NT2/D1 (cell line): Measurements from ENCODE around the gene PTPRT.
A peak's percentile ranks its signal among the peaks of the same experiment; 100 is the strongest.

Source experiments
- DNase-seq: peaks from one replicate; pipeline ENCODE4 v3.0.0-alpha.2; 2011; ENCODE audit warnings: low read depth, low spot score
- H3K27me3 ChIP-seq: 2 replicates; pipeline ENCODE4 v1.6.0; 2011; ENCODE audit warnings: mild to moderate bottlenecking; ENCODE audit not compliant: insufficient read length, insufficient read depth
- H3K36me3 ChIP-seq: 2 replicates; pipeline ENCODE4 v1.6.1; 2011; ENCODE audit warnings: mild to moderate bottlenecking, low read length, mixed read lengths; ENCODE audit not compliant: insufficient read depth, insufficient read length
- H3K4me1 ChIP-seq: 2 replicates; pipeline ENCODE4 v1.5.1; 2011; ENCODE audit not compliant: insufficient read depth, insufficient read length
- H3K4me3 ChIP-seq: 2 replicates; pipeline ENCODE4 v1.5.1; 2011; ENCODE audit warnings: low read depth; ENCODE audit not compliant: insufficient read length
- H3K9ac ChIP-seq: 2 replicates; pipeline ENCODE4 v1.6.0; 2011; ENCODE audit warnings: low read depth; ENCODE audit not compliant: insufficient read length
- H3K9me3 ChIP-seq: 2 replicates; pipeline ENCODE4 v1.5.1; 2011; ENCODE audit warnings: mild to moderate bottlenecking, low read length; ENCODE audit not compliant: insufficient read depth
- SUZ12 ChIP-seq: IDR thresholded peaks from 2 replicates; pipeline ENCODE4 v1.6.1; 2011; ENCODE audit not compliant: insufficient read length, insufficient read depth; ENCODE audit errors: extremely low read depth
- YY1 ChIP-seq: IDR thresholded peaks from 2 replicates; pipeline ENCODE4 v1.6.1; 2011; ENCODE audit not compliant: insufficient read length, insufficient read depth
- ZNF274 ChIP-seq: IDR thresholded peaks from 2 replicates; pipeline ENCODE4 v1.6.1; 2011; ENCODE audit warnings: mild to moderate bottlenecking, low read depth, low read length

PTPRT gene

GRCh38 chr20:42556575-42556974 is 633.1 kb downstream of the PTPRT start:
- H3K36me3 ChIP-seq = no peaks in the 10 kb centered on the region
- no peaks in the 10 kb centered on the region for H3K4me1 ChIP-seq

GRCh38 chr20:42553374-42553773 is 636.3 kb downstream of the PTPRT start:
- no peaks in the 10 kb centered on the region for H3K9me3 ChIP-seq
- no peaks in the 10 kb centered on the region for H3K36me3 ChIP-seq
- no peak overlapping the region for H3K4me3 ChIP-seq
- no peak for DNase-seq
- H3K9ac ChIP-seq = no peak overlapping the region
- no peaks in the 10 kb centered on the region for H3K27me3 ChIP-seq
- no peaks in the 10 kb centered on the region for H3K4me1 ChIP-seq
- TF ChIP-seq SUZ12 (no peak), ZNF274 (no peak), YY1 (no peak)

More at GRCh38 chr20:42556575-42556974, 633.1 kb downstream of the PTPRT start:
- no peaks in the 10 kb centered on the region for H3K27me3 ChIP-seq
- no peak for TF ChIP-seq ZNF274
- no peak for TF ChIP-seq SUZ12
- TF ChIP-seq YY1 = no peak
- no peak overlapping the region for H3K9ac ChIP-seq
- DNase-seq = no peak
- no peak overlapping the region for H3K4me3 ChIP-seq
- no peaks in the 10 kb centered on the region; the same call in 1 of the 2 replicates for H3K9me3 ChIP-seq

DNA sequence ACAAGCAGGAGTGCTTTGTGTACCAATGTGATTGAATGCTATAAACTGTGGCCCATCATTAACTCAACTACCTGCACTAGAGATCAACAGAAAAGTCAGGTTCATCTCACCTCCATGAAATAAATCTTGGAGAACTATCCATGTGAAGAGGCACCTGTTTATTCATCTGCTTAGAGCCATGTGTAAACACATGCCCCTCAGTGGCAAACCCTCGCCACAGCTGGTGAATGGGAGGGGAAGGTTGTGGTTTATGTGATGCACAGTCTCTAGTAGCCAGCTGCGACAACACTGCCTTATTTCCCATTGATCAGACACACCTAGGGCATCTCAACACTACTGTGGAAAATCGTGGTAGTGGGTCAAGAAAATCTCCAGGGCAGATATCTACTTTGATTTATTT is 640.2 kb downstream of the PTPRT start:
- H3K27me3 ChIP-seq = no peaks in the 10 kb centered on the region
- no peak overlapping the region for H3K9ac ChIP-seq
- H3K4me3 ChIP-seq = no peak overlapping the region
- no peaks in the 10 kb centered on the region for H3K4me1 ChIP-seq
- no peaks in the 10 kb centered on the region for H3K9me3 ChIP-seq
- no peak for DNase-seq
- no peaks in the 10 kb centered on the region for H3K36me3 ChIP-seq
- TF ChIP-seq SUZ12 (no peak), ZNF274 (no peak), YY1 (no peak)

DNA sequence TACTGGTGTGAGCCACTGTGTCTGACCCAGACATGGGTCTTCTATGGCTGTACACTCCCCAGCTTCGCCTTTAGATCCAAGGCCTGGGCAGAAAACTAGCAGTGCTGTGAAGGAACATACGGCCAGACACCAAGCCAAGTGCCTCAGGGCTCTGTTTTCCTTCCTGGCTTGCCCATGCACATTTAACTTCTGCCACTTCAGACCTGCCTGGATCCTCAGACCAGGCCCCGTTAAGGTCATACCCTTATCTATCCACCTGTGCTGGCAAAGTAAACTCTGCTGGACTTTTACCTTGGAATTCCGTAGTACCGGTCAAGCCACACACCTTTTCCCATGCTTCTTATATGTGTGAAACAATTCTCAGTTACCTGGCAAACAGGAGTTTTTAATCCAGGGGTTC is 644.8 kb downstream of the PTPRT start:
- no peak for TF ChIP-seq YY1
- TF ChIP-seq SUZ12 = no peak
- TF ChIP-seq ZNF274 = no peak
- no peaks in the 10 kb centered on the region for H3K36me3 ChIP-seq
- H3K4me1 ChIP-seq = no peaks in the 10 kb centered on the region
- H3K9ac ChIP-seq = no peak overlapping the region
- H3K4me3 ChIP-seq = no peak overlapping the region
- no peaks in the 10 kb centered on the region for H3K27me3 ChIP-seq
- DNase-seq = no peak
- no peaks in the 10 kb centered on the region for H3K9me3 ChIP-seq

- Histone ChIP-seq H3K27me3 (no peaks in the 10 kb centered on the region), H3K9me3 (no peaks in the 10 kb centered on the region), H3K36me3 (no peaks in the 10 kb centered on the region), H3K4me3 (no peak overlapping the region), H3K9ac (no peak overlapping the region), H3K4me1 (no peaks in the 10 kb centered on the region)
- no peak for DNase-seq
- no peak for TF ChIP-seq YY1
- no peak for TF ChIP-seq ZNF274
- TF ChIP-seq SUZ12 = no peak
Measured at GRCh38 chr20:42532831-42533230, 656.9 kb downstream of the PTPRT start.

GRCh38 chr20:42531508-42531961 is 658.2 kb downstream of the PTPRT start:
- no peaks in the 10 kb centered on the region for H3K4me1 ChIP-seq
- no peaks in the 10 kb centered on the region for H3K9me3 ChIP-seq
- no peak for TF ChIP-seq SUZ12
- no peak for TF ChIP-seq ZNF274
- TF ChIP-seq YY1 = no peak
- H3K27me3 ChIP-seq = no peaks in the 10 kb centered on the region
- H3K9ac ChIP-seq = no peak overlapping the region
- no peaks in the 10 kb centered on the region for H3K36me3 ChIP-seq
- DNase-seq = no peak
- no peak overlapping the region for H3K4me3 ChIP-seq

DNA sequence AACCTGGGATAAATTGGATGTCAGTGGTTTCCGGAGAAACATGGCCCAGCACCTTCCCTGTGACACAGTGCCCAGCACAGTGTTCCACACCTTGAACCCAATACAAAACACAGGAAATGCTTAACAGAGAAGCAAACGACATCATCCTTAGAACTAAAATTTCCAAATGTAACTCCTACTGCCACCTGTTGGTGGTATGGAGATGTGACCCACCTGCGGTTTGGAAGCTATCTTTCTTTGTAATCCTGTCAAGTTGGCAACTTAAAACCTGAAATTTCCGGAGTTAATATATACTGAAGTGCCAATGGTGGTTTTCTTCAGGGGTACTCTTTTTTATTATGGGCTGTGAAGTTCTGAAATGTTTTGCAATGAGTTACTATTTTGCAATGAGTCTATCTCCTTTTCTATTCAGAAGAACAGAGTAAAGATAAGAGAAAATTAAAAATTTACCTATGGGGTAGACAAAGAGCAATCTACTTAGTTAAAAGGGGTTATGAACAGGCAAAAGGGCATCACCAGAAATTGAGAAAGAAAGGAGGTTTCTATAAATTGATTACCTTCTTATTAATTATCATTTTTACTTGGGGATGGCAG is 658.8 kb downstream of the PTPRT start:
- Histone ChIP-seq H3K36me3 (no peaks in the 10 kb centered on the region), H3K9ac (no peak overlapping the region), H3K9me3 (no peaks in the 10 kb centered on the region), H3K4me3 (no peak overlapping the region), H3K27me3 (no peaks in the 10 kb centered on the region), H3K4me1 (no peaks in the 10 kb centered on the region)
- TF ChIP-seq SUZ12 (no peak), ZNF274 (no peak)
- peak; percentile 36 for DNase-seq

GRCh38 chr20:42530191-42530590 is 659.5 kb downstream of the PTPRT start:
- DNase-seq = no peak
- TF ChIP-seq YY1 = no peak
- TF ChIP-seq SUZ12 = no peak
- no peak for TF ChIP-seq ZNF274
- no peak overlapping the region for H3K9ac ChIP-seq

More at GRCh38 chr20:42530191-42530590, 659.5 kb downstream of the PTPRT start:
- Histone ChIP-seq H3K27me3 (no peaks in the 10 kb centered on the region), H3K4me1 (no peaks in the 10 kb centered on the region), H3K4me3 (no peak overlapping the region), H3K9me3 (no peaks in the 10 kb centered on the region), H3K36me3 (no peaks in the 10 kb centered on the region)
